ENCODE results near the gene RPA1. TPM values are rescaled to one million over a fixed set of nuclear protein-coding genes. Genes with fewer than 3 reads are reported as not detected.

The RPA1 gene
- total and polyA plus RNA-seq, 10 of the 15 experiments (the other 5 are each of a cell fraction or from before 2014, with no cell fraction given), result 35.9 to 198 (median 71.2) TPM

DNA sequence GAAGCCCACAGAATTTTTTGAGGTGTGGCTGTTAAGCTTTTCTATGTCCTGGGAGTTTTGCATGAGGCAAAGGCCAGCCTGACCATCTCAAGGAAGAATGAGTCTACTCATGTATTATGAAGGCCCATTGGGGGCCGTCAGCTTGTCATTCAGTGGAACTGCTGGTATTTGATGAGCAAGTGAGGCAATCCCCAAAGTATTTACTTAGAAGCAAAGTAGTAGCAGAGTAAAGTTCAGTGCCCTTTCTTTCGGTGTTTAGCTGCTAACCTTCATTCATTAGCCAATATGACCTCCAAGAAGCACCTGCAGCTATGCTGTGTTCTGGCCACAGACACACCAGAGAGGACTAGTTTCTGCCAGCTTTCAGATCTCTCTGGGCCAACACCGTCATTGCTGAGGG is 80.2 kb downstream of the RPA1 start:
- Histone ChIP-seq H3K27ac (ENCODE audit: control insufficient read depth, insufficient read depth) (no peak overlapping the region), H3K36me3 (ENCODE audit: control insufficient read depth in 2 of 2, insufficient read depth in 2 of 2, low read length in 1 of 2) (no peaks in the 10 kb centered on the region), H3K79me2 (ENCODE audit: control insufficient read depth, insufficient read depth, low read length) (no peaks in the 10 kb centered on the region), H3K4me2 (ENCODE audit: control insufficient read depth, insufficient read depth) (no peak overlapping the region), H2AFZ (ENCODE audit: control insufficient read depth, low read depth, low read length) (no peak overlapping the region), H4K20me1 (ENCODE audit: control insufficient read depth, insufficient read depth) (no peaks in the 10 kb centered on the region), H3K9me3 (replicated peaks; ENCODE audit: control insufficient read depth, insufficient read depth, low read length) (no peaks in the 10 kb centered on the region), H3K27me3 (replicated peaks in 1 of 2; ENCODE audit: control insufficient read depth in 2 of 2, insufficient read depth in 2 of 2, low read length in 1 of 2) (no peaks in the 10 kb centered on the region; a peak in 2 of 4 replicates), H3K9ac (ENCODE audit: control insufficient read depth, insufficient read depth, low read length) (no peak overlapping the region), H3K4me3 (no peak overlapping the region), H3K4me1 (ENCODE audit: control insufficient read depth, insufficient read depth, low read length) (peaks cover 8% of the 10 kb centered on the region)
- BruUV-seq (replicated peaks), result no TSS peak
- WGBS (ENCODE audit: insufficient coverage, insufficient replicate concordance, low lambda C conversion rate, missing lambda C conversion rate), result 67% methylated on average over 3 of the region's 3 CpGs
- FAIRE-seq (no peak), DNase-seq (ENCODE audit: low read depth, low spot score) (no peak), ATAC-seq (no peak)
- in situ Hi-C loops (cut with MboI), result loop anchor here (25.0 kb wide), 1 partner anchor 102 kb away; no protein-coding TSS in a partner anchor
- ChIA-PET POLR2A (interaction anchor here (0.5 kb wide), 1 partner anchor 128 kb away, joined by 4 read pairs; no protein-coding TSS in a partner anchor), RAD21 (ENCODE audit: unreplicated experiment) (interaction anchor here (1.2 kb wide), 1 partner anchor 335 kb away, joined by 3 read pairs; no protein-coding TSS in a partner anchor), CTCF (interaction anchor here (0.6 to 2.5 kb wide), 9 partner anchors 24 to 506 kb away, joined by 3 to 12 read pairs (median 3); partner anchors contain the start of gene DPH1), SMC1A (ENCODE audit: uncharacterized antibody, unreplicated experiment) (interaction anchor here (0.9 to 1.8 kb wide), 5 partner anchors 27 to 472 kb away, joined by 3 to 4 read pairs (median 3); no protein-coding TSS in a partner anchor)
- intact Hi-C loops (cut with micrococcal nuclease; ENCODE audit: unreplicated experiment), result loop anchor here (2.0 kb wide), 1 partner anchor 121 kb away; the partner anchor contains the start of gene DPH1
- no peak for TF ChIP-seq BCLAF1 (IDR thresholded peaks at IDR 0.05)
- no peak for TF ChIP-seq MTA3 (IDR thresholded peaks at IDR 0.05; ENCODE audit: borderline replicate concordance, low read length)
- no peak for TF ChIP-seq SPI1 (IDR thresholded peaks at IDR 0.05; ENCODE audit: borderline replicate concordance, insufficient read depth, low read depth, low read length)
- no peak for TF ChIP-seq SREBF2 (IDR thresholded peaks at IDR 0.05; ENCODE audit: low read length)
- no peak for TF ChIP-seq RAD51 (IDR thresholded peaks at IDR 0.05)
- no peak for TF ChIP-seq SKIL (IDR thresholded peaks at IDR 0.05; ENCODE audit: low read depth, poor library complexity, severe bottlenecking)
- TF ChIP-seq EZH2 (IDR thresholded peaks at IDR 0.05; ENCODE audit: borderline replicate concordance, control insufficient read depth, low read depth, low read length), result no peak
- TF ChIP-seq BACH1 (IDR thresholded peaks at IDR 0.05; ENCODE audit: borderline replicate concordance), result no peak
- TF ChIP-seq CHD1 (IDR thresholded peaks at IDR 0.05; ENCODE audit: low read depth, low read length), result no peak
- no peak for TF ChIP-seq POU2F2 (IDR thresholded peaks at IDR 0.05; ENCODE audit: borderline replicate concordance, low read depth, low read length)
- TF ChIP-seq ATF7 (IDR thresholded peaks at IDR 0.05; ENCODE audit: low read depth), result no peak
